ENCODE data around the gene TMEM184A.

The TMEM184A gene

DNA sequence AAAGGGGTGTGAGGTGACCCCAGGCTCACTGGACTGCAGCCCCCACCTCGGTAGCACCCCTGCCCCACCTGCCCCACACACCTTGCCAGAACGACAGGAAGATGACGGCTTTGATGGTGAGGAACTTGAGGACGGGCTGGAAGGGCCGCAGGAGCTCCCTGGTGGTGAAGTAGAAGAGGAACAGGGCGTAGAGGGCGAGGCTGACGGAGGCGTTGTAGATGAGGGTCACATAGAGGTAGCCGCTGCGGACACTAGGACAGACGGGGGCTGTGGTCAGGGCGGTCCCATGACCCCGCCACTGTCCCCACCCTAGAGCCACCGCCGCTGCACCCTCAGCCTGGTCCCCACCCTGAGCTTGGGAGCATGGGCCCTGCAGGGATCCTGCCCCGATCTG is 7.6 kb downstream of the TMEM184A start:
- Mint-ChIP-seq H3K4me3 (peak overlapping the region in 1 of 2 donors; percentile 40), H3K36me3 (ENCODE audit: insufficient read depth) (peaks cover 44% of the 10 kb centered on the region), H3K9me3 (no peaks in the 10 kb centered on the region), H3K27me3 (no peaks in the 10 kb centered on the region), H3K4me1 (ENCODE audit: low read depth in 2 of 2) (peaks cover 0 to 4% of the 10 kb centered on the region in 2 donors), H3K27ac (peak overlapping the region in 1 of 2 donors; percentile 36)
- DNase-seq (no peak), ATAC-seq (replicated peaks) (no peak)

DNA sequence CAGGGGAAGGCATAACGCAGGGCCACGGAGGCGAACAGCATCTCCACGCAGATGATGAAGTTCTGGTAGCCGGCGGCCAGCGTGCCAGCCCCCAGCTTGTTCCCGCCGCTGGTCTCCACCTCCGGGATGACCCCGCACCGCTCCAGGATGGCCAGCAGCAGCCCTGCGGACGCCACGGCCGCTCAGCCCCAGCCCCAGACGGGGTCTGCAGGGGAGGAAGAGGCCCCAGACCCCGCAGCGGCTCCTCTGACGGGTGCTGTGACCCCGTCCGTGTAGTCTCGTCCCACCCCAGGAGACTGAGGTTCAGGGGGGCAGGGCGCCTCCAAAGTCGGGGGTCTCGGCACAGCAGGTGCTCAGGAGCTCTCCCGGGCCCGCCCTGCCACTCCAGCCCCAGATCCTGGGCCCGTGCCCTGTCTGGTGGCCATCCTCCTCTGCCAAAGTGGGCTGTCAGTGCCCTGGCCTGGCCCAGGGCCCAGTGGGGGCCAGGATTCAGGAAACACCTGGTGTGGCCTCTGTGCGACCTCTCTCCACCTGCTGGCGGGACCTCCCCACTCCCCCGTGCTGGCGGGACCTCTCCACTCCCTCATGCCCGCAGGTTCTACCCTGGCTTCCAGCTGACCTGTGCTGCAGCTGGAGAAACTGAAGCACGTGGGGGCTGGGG is 8.1 kb downstream of the TMEM184A start:
- DNase-seq (no peak), ATAC-seq (replicated peaks) (no peak)
- H3K4me3 Mint-ChIP-seq: peak overlapping the region in 1 of 2 donors; percentile 40
- H3K9me3 Mint-ChIP-seq: no peaks in the 10 kb centered on the region
- peaks cover 0 to 4% of the 10 kb centered on the region in 2 donors for H3K4me1 Mint-ChIP-seq (ENCODE audit: low read depth in 2 of 2)
- peak overlapping the region in 1 of 2 donors; percentile 36 for H3K27ac Mint-ChIP-seq
- peaks cover 46% of the 10 kb centered on the region for H3K36me3 Mint-ChIP-seq (ENCODE audit: insufficient read depth)
- no peaks in the 10 kb centered on the region for H3K27me3 Mint-ChIP-seq

DNA sequence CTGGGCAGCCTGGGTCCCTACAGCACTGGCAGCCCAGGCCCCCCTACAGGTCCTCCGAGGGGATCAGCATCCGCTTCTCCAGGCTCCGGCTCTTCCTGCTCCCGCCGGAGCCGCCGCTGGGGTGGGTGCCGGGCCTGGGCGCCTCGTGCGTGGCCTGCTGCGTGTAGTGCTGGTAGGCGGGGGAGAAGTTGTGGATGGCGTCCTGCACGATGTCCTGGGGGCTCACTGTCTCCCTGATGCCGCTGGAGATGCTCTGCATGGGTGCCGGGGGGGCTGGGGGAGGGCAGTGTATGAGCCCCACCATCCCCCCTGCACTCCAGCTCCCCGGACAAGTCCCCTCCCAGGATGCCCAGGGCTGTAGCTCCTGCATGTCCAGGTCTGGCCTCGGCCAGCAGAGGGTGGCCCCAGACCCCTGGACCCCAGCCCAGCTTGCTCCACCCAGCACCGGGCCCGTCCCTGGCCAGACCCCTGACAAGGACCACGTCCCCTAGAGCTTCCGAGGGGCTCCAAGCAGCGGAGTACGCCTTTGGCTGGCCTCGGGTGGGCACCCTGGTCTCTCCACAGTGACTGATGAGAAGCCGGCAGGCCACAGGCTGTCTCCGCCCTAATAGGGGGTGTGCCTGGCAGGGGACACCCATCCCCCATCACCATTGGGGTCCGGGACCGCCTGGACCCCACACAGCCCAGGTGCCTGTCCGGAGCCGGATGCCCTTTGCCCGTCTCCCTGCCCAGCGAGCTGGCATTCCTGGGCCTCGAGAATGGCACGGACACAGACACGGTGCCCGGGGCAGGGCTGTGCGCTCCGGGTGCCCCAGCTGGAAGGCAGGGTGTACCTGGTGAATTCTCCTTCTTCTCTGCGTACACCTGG is 8.9 kb downstream of the TMEM184A start:
- Mint-ChIP-seq H3K27me3 (no peaks in the 10 kb centered on the region), H3K4me1 (ENCODE audit: low read depth in 2 of 2) (peaks cover 0 to 6% of the 10 kb centered on the region in 2 donors), H3K4me3 (no peak overlapping the region), H3K27ac (no peak overlapping the region), H3K9me3 (no peaks in the 10 kb centered on the region), H3K36me3 (ENCODE audit: insufficient read depth) (peaks cover 54% of the 10 kb centered on the region)
- DNase-seq (no peak), ATAC-seq (replicated peaks) (no peak)

DNA sequence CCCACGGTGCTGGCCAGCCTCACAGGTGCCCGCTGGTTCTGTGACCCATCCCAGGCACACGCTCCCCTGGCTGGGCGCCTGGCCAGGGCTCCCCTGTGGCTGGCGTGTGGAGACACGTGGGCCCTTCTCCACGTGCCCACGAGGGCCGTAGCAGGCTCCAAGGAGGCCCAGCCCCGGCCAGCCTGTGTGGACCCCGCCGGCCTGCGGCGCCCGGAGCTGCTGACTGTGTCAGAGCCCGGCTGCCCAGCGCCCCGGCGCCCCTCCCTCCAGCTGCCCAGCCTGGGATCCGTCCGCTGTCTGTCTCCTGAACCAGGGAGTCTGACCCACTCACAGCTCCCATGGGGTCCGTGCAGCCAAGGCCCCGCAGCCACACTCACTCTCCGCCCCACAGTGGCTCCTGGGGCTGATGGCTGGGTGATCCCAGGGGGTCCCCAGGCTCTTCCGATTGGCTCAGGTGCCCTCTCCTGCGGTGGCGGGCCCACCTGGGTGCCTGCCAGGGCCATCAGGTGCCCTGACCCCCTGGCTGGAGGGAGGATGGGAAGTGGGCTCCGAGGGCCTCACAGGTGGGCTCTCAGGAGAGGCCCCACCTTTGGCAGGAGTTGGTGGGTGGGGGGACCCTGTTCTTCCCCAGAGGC is 9.6 kb downstream of the TMEM184A start:
- Mint-ChIP-seq H3K9me3 (no peaks in the 10 kb centered on the region), H3K27me3 (no peaks in the 10 kb centered on the region), H3K36me3 (ENCODE audit: insufficient read depth) (peaks cover 61% of the 10 kb centered on the region), H3K4me1 (ENCODE audit: low read depth in 2 of 2) (peaks cover 0 to 6% of the 10 kb centered on the region in 2 donors), H3K27ac (peak overlapping the region in 1 of 2 donors; percentile 60), H3K4me3 (no peak overlapping the region)
- no peak for DNase-seq
- no peak for ATAC-seq (replicated peaks)

DNA sequence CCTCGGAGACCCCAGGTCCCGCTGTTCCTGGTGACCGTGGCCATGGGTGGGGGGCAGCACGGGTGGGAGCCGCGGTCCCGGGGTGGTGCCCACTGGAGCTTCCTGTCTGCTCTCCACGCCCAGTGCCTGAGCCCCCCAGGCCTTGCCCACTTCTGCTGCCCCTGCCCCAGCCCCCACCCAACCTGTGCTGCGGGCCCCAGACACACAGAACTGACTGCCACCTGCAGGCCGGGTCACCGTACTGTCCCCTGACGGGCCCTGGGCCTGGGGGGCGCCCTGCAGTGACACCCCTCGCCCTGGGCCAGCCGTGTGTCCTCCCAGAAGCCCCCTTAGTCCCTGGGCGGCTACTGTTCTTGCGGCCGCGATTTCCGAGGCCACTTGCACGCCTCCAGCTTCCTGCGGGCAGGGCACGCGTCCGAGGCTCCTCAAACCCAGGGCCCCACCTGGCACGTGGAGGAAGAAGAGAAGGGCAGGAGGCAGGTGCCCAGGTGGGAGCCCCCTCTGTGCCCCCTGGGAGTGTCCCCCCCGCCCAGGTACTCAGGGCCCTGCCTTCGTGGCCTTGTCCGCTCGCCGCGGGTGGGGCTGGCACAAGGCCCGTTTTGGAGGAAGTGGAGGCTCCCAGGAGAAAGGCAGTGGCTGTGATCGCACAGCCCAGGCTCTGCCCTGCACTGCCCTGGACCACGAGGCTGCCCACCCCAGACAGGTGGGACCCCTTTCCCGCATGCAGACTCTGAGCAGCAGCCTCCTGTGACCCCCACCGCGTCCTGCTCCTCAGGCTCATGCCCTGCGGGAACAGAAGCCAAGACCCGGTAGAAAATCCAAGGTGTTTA is 10.4 kb downstream of the TMEM184A start:
- DNase-seq (no peak), ATAC-seq (replicated peaks) (no peak)
- H3K4me3 Mint-ChIP-seq: no peak overlapping the region
- peaks cover 68% of the 10 kb centered on the region for H3K36me3 Mint-ChIP-seq (ENCODE audit: insufficient read depth)
- H3K27ac Mint-ChIP-seq: peak overlapping the region in 1 of 2 donors; percentile 60
- H3K4me1 Mint-ChIP-seq (ENCODE audit: low read depth in 2 of 2): peaks cover 0 to 7% of the 10 kb centered on the region in 2 donors
- no peaks in the 10 kb centered on the region for H3K9me3 Mint-ChIP-seq
- no peaks in the 10 kb centered on the region for H3K27me3 Mint-ChIP-seq

DNA sequence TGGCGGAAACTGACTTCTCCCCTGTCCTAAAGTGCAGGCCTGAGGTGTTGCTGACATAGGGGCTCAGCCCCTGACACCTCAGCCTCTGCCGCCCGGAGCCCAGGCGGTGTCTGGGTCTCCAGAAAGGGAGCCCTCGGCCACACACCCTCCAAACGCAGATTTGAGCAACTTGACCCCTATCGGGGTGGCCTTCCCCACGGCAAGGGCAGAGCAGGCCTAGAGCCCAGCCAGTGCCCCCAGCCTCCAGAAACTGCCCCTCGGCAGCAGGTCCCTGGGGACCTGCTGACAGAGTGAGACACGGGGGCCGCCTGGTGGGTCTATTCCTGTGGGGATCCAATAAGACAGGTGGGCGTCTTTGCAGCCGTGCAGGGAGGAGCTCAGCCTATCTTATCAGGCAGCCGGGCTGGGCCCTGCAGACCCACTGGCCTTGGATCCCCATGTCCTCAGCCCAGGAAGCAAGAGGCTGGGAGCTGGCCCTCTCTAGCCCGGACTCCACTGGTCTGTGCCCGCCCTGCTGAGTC is 11.0 kb downstream of the TMEM184A start:
- Mint-ChIP-seq H3K9me3 (no peaks in the 10 kb centered on the region), H3K27me3 (no peaks in the 10 kb centered on the region), H3K27ac (peak overlapping the region in 1 of 2 donors; percentile 60), H3K36me3 (ENCODE audit: insufficient read depth) (peaks cover 69% of the 10 kb centered on the region), H3K4me3 (no peak overlapping the region), H3K4me1 (ENCODE audit: low read depth in 2 of 2) (peaks cover 0 to 7% of the 10 kb centered on the region in 2 donors)
- DNase-seq: no peak
- no peak for ATAC-seq (replicated peaks)

DNA sequence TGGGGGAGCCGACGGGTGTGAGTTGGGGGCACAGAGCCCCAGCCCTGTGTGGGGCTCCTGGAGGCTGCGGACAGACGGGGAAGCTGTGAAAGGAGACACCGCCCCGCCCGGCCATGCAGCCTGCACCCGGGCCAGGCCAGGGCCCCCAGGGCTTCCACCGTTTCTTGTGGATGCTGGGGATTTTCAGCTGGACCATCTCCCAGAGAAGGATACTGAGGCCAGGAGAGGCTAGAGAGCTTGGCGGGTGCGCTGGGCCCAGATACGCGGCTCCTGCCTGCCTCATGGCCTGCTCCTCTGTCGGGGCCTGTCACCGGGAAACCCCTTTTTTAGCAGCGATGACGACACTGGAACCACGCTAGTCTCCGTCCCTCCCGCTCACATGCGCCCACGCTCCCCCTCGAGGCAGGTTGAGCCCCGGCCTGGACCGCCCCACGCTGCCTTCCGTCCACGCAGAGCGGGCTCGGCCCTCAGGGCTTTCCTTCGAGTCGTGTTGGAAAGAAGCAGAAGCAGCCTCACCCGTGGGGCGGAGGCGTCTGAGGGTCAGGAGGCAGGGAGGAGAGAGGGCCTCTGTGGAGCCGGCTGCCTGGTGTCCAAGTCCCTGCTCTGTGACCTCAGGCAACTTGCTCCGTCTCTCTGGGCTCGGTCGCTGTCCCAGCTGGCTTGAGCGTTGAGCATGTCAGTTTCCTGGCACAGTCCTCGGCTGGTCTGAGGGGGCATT is 11.7 kb downstream of the TMEM184A start:
- no peak overlapping the region for H3K4me3 Mint-ChIP-seq
- H3K9me3 Mint-ChIP-seq: no peaks in the 10 kb centered on the region
- peak; percentile 36 for ATAC-seq (replicated peaks)
- peaks cover 0 to 7% of the 10 kb centered on the region in 2 donors for H3K4me1 Mint-ChIP-seq (ENCODE audit: low read depth in 2 of 2)
- H3K27me3 Mint-ChIP-seq: no peaks in the 10 kb centered on the region
- no peak for DNase-seq
- H3K36me3 Mint-ChIP-seq (ENCODE audit: insufficient read depth): peaks cover 73% of the 10 kb centered on the region
- H3K27ac Mint-ChIP-seq: peak overlapping the region in 1 of 2 donors; percentile 70

DNA sequence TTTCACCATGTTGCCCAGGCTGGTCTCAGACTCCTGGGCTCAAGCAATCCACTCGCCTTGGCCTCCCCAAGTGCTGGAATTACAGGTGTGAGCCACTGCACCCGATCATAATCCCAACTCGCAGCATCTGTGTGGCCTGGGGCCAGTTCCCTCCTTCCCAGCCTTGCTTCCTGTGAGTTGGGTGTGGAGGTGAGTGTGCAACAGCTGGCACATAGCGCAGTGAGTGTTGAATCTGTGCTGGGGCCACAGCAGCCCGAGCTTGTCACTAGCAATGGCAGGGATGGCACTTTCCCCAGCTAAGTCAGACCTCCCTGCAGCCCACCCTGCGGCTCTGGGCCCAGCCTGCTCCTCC is 12.2 kb downstream of the TMEM184A start:
- Mint-ChIP-seq H3K4me3 (no peak overlapping the region), H3K36me3 (ENCODE audit: insufficient read depth) (peaks cover 68% of the 10 kb centered on the region), H3K4me1 (ENCODE audit: low read depth in 2 of 2) (peaks cover 0 to 7% of the 10 kb centered on the region in 2 donors), H3K27me3 (no peaks in the 10 kb centered on the region), H3K27ac (peak overlapping the region; percentile 13 to 70), H3K9me3 (no peaks in the 10 kb centered on the region)
- DNase-seq (no peak), ATAC-seq (replicated peaks) (no peak)

DNA sequence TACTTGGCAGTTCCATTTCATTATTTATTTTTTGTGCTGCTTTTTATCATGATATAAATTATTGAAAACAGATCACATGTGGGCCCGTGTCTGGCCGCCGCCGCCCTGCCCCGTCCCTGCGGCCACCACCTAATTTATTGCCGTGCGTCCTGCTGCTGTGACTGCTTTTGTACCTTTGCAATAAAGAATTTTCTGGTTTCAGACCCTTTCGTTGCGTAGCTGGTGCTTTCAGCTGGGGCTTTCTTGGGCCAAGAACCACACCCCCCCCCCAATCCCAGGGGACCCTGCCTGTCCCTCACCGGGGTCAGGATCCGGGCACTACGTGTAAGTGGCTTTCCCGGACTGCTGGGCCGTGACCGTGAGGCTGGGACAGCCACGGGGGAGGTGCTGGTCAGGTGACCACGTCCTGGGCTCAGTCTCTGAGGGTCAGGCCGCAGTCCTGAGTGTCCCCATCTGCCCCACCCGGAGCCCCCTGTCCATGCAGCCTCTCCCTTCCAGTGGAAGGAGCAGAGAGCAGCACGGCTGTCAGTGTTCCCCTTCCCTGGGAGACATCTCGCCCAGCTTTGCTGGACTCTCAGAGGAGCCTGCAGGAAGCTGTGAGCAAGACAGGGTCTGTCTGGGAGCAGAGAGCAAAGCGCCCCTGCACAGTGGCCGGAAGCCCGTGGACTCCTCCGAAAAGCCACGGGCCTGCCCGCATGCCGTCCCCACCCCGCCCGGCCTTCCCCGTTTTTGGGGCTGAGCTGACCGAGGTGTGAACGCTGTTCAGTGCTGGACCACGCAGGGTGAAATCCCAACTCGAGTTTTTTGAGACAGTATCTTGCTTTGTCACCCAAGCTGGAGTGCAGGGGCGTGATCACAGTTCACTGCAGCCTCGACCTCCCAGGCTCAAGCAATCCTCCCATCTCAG is 12.9 kb downstream of the TMEM184A start:
- no peaks in the 10 kb centered on the region for H3K9me3 Mint-ChIP-seq
- H3K36me3 Mint-ChIP-seq (ENCODE audit: insufficient read depth): peaks cover 61% of the 10 kb centered on the region
- H3K4me1 Mint-ChIP-seq (ENCODE audit: low read depth in 2 of 2): peaks cover 0 to 3% of the 10 kb centered on the region in 2 donors
- H3K27me3 Mint-ChIP-seq: no peaks in the 10 kb centered on the region
- H3K27ac Mint-ChIP-seq: peak overlapping the region; percentile 26 to 71
- H3K4me3 Mint-ChIP-seq: no peak overlapping the region
- DNase-seq: no peak
- ATAC-seq (replicated peaks): no peak

DNA sequence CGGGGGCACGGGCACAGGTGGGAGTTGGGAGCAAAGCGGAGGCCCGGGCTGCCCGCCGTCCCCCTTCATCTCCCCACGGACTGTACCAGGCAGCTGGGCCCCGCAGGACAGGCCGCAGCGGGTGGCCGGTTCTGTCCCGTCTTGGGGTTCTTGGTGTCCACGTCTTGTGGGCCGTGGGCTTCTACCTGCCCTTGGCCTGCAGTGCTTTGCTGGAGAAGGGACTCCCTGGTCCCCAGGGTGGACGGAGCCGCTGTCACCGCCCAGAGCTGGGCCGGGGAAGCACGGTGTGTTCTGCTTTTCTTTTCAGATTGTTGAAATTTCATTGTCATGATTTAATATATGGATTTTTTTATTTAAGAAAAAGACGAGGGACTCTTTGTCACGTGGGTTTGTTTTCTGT is 13.7 kb downstream of the TMEM184A start:
- ATAC-seq (replicated peaks): no peak
- no peaks in the 10 kb centered on the region for H3K27me3 Mint-ChIP-seq
- no peaks in the 10 kb centered on the region for H3K9me3 Mint-ChIP-seq
- H3K4me1 Mint-ChIP-seq (ENCODE audit: low read depth in 2 of 2): peaks cover 0 to 5% of the 10 kb centered on the region in 2 donors
- DNase-seq: no peak
- H3K27ac Mint-ChIP-seq: peak overlapping the region; percentile 26 to 71
- H3K36me3 Mint-ChIP-seq (ENCODE audit: insufficient read depth): peaks cover 59% of the 10 kb centered on the region
- H3K4me3 Mint-ChIP-seq: peak overlapping the region in 1 of 2 donors; percentile 19

DNA sequence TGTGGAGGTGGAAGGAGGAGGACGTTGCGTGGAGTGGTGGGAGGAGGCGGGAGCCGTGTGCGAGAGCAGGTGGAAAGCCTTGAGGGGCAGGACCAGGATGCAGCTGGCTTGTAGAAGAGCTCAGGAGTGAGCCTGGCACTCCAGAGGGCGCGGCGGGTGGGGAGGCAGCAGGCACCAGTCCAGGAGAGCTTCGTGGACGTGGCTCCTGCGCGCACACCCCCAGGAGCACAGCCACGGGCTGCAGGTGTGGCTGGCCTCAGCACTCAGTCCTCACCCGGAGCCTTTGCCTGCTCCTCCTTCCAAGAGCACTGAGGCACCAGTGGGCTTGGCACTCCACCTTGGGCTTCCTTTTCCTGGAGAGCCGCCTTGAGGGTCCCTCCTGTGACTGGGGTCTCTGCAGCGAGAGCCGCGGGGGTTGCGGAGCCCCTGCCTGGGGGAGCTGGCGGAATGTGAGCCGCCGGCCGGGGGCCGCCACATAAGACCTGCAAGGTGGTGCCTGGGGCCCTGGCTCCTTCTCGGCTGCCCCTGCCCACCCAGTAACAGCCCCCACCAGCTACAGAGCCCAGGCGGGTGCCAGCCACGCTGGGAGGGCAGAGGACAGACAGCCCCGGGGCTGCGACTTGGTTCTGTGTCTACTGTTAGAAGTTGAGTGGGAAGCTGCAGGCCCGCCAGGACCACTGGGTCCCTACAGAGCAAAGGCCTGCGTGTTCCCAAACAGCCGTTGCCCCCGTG is 14.4 kb downstream of the TMEM184A start:
- no peaks in the 10 kb centered on the region for H3K27me3 Mint-ChIP-seq
- no peak for ATAC-seq (replicated peaks)
- DNase-seq: no peak
- peaks cover 0 to 5% of the 10 kb centered on the region in 2 donors for H3K4me1 Mint-ChIP-seq (ENCODE audit: low read depth in 2 of 2)
- H3K36me3 Mint-ChIP-seq (ENCODE audit: insufficient read depth): peaks cover 59% of the 10 kb centered on the region
- peak overlapping the region in 1 of 2 donors; percentile 71 for H3K27ac Mint-ChIP-seq
- H3K4me3 Mint-ChIP-seq: no peak overlapping the region
- H3K9me3 Mint-ChIP-seq: no peaks in the 10 kb centered on the region
